Activated T-cell treated with anti-CD3 and anti-CD28 coated beads, Interleukin-2, amount 50 U/mL, for 4 hours (primary cell): ENCODE data around the gene SLC22A23. TPM values are rescaled to one million over a fixed set of nuclear protein-coding genes. Genes with fewer than 3 reads are reported as not detected.

Experiments
- ATAC-seq, 2 donors: fragments of 200-7000 bp; cut with Tn5 transposase; one replicate each; pipeline ENCODE4 v1.10.0; 2021
- DNase-seq: peaks from one replicate; pipeline ENCODE4 v3.0.0-alpha.2; 2020
- H3K27me3 Mint-ChIP-seq: one replicate; pipeline ENCODE4 v1.8.0; 2021; ENCODE audit warnings: low read depth, mixed read lengths
- H3K36me3 Mint-ChIP-seq: one replicate; pipeline ENCODE4 v1.8.0; 2022; ENCODE audit warnings: mixed read lengths; ENCODE audit not compliant: insufficient read depth
- H3K4me1 Mint-ChIP-seq: one replicate; pipeline ENCODE4 v1.8.0; 2021; ENCODE audit warnings: low read depth, mixed read lengths
- H3K4me3 Mint-ChIP-seq: one replicate; pipeline ENCODE4 v1.8.0; 2021; ENCODE audit warnings: mild to moderate bottlenecking, moderate library complexity, mixed read lengths
- H3K9me3 Mint-ChIP-seq: one replicate; pipeline ENCODE4 v1.8.0; 2021; ENCODE audit warnings: mixed read lengths
- total RNA-seq, 3 donors: library from RNA; stranded (reverse); gene quantifications; one replicate each; pipeline ENCODE4 v1.2.1, GENCODE V29; 2021

Gene SLC22A23
- total RNA-seq, 3 donors from 2014 or later: 0.50 to 1.2 (median 0.54) TPM

GRCh38 chr6:3308106-3308505 lies 148.7 kb downstream of the SLC22A23 start:
- Mint-ChIP-seq H3K4me1 (no peaks in the 10 kb centered on the region), H3K4me3 (no peak overlapping the region), H3K36me3 (peaks cover 12% of the 10 kb centered on the region), H3K27me3 (peaks cover 4% of the 10 kb centered on the region), H3K9me3 (peaks cover 6% of the 10 kb centered on the region)
- DNase-seq: no peak
- ATAC-seq: no peak

GRCh38 chr6:3307436-3307835 lies 149.4 kb downstream of the SLC22A23 start:
- H3K27me3 Mint-ChIP-seq: peaks cover 4% of the 10 kb centered on the region
- peaks cover 12% of the 10 kb centered on the region for H3K36me3 Mint-ChIP-seq
- H3K9me3 Mint-ChIP-seq: peaks cover 12% of the 10 kb centered on the region
- H3K4me3 Mint-ChIP-seq: no peak overlapping the region
- DNase-seq (no peak), ATAC-seq (no peak)
- H3K4me1 Mint-ChIP-seq: no peaks in the 10 kb centered on the region

GRCh38 chr6:3306848-3307247 lies 150.0 kb downstream of the SLC22A23 start:
- no peak for ATAC-seq
- Mint-ChIP-seq H3K9me3 (peaks cover 16% of the 10 kb centered on the region), H3K4me1 (no peaks in the 10 kb centered on the region), H3K4me3 (no peak overlapping the region), H3K27me3 (peaks cover 7% of the 10 kb centered on the region), H3K36me3 (peaks cover 14% of the 10 kb centered on the region)
- DNase-seq: no peak

DNA sequence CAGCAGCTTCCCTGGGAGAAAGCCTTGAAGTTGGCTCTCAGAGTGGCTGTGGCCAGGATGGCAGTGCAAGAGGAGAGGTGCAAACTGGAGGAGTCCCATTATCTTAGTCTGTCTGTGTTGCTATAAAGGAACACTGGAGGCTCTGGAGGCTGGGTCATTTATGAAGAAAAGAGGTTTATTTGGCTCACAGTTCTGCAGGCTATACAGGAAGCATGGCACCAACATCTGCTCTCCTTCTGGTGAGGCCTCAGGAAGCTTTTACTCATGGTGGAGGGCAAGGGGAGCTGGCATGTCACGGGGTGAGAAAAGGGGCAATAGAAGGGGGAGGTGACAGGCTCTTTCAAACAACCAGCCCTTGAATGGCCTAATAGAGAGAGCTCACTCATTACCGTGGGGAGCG lies 151.0 kb downstream of the SLC22A23 start:
- H3K4me1 Mint-ChIP-seq: no peaks in the 10 kb centered on the region
- peaks cover 16% of the 10 kb centered on the region for H3K9me3 Mint-ChIP-seq
- ATAC-seq (no peak), DNase-seq (no peak)
- H3K36me3 Mint-ChIP-seq: peaks cover 14% of the 10 kb centered on the region
- peaks cover 9% of the 10 kb centered on the region for H3K27me3 Mint-ChIP-seq
- no peak overlapping the region for H3K4me3 Mint-ChIP-seq

DNA sequence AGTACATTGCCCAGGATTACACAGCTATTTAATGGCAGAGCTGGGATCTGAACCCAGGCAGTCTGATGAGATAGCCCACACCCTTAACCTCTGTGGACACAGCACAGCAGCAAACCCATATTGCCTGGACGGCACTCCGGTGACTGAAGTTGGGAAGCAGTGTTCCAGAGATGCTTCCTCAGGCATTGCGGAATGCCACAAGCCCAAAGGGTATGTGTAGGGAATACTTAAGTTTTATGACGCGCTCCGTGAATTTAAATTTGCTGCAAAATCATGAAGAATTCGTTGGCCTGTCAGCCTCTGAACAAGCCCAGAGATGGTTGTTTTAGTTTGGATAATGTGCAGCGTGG lies 151.7 kb downstream of the SLC22A23 start:
- H3K9me3 Mint-ChIP-seq: peaks cover 16% of the 10 kb centered on the region
- H3K36me3 Mint-ChIP-seq: peaks cover 14% of the 10 kb centered on the region
- peaks cover 11% of the 10 kb centered on the region for H3K27me3 Mint-ChIP-seq
- no peaks in the 10 kb centered on the region for H3K4me1 Mint-ChIP-seq
- ATAC-seq (no peak), DNase-seq (no peak)
- no peak overlapping the region for H3K4me3 Mint-ChIP-seq

GRCh38 chr6:3304500-3305215 lies 152.2 kb downstream of the SLC22A23 start:
- DNase-seq: no peak
- no peak overlapping the region for H3K4me3 Mint-ChIP-seq
- H3K27me3 Mint-ChIP-seq: peaks cover 11% of the 10 kb centered on the region
- H3K9me3 Mint-ChIP-seq: peaks cover 16% of the 10 kb centered on the region
- peaks cover 14% of the 10 kb centered on the region for H3K36me3 Mint-ChIP-seq
- no peaks in the 10 kb centered on the region for H3K4me1 Mint-ChIP-seq
- ATAC-seq: no peak

DNA sequence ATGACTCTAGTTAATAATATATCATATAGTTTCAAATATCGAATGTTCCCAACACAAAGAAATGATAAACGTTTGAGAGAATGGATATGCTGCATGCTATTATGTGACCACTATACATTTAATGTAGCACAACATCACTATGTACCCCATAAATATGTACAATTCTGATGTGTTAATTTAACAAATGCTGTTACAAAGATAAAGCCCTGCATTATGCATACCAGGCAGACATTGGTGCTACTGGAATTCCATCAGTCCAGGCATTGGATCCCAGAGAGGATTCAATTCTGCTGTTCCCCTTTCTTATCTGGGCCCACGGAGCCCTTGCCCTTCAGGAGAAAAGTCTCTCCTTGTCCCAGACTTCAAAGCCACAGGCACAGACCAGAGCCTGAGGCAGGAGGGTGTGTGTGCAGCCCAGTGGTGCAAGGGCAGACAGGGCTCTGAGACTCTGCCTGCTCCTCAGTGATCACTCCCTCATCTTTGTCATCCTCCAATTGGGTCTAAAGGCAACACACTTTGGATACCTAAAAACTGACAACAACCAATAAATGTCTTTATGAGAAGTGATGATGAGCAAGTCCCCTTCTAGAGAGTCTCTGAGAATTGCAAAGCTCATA lies 152.9 kb downstream of the SLC22A23 start:
- Mint-ChIP-seq H3K9me3 (peaks cover 16% of the 10 kb centered on the region), H3K4me1 (no peaks in the 10 kb centered on the region), H3K36me3 (peaks cover 14% of the 10 kb centered on the region), H3K27me3 (peaks cover 11% of the 10 kb centered on the region), H3K4me3 (no peak overlapping the region)
- ATAC-seq (no peak), DNase-seq (no peak)

DNA sequence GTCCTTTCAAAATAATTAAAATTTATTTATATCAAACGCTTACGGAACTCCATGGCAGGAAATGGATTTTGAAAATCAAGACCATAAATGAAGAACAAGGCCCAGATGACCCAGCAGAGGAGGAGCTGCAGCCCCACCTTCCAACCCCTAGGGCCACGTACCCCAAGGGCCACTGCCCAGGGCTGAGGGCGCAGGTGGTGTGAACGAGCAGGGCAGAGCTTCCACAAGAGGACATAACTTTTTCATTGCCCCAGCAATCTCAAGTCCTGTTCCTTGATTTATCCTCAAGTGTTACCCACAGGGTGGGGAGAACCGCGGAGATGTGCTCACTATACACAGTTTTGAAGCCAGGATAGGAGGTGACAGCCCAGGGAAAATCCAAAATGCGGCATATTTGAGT lies 155.3 kb downstream of the SLC22A23 start:
- no peak for ATAC-seq
- Mint-ChIP-seq H3K36me3 (peaks cover 12% of the 10 kb centered on the region), H3K9me3 (peaks cover 16% of the 10 kb centered on the region), H3K27me3 (peaks cover 15% of the 10 kb centered on the region), H3K4me1 (no peaks in the 10 kb centered on the region), H3K4me3 (no peak overlapping the region)
- DNase-seq: no peak

GRCh38 chr6:3299221-3299620 lies 157.6 kb downstream of the SLC22A23 start:
- Mint-ChIP-seq H3K9me3 (peaks cover 10% of the 10 kb centered on the region), H3K27me3 (peaks cover 16% of the 10 kb centered on the region), H3K36me3 (peaks cover 3% of the 10 kb centered on the region), H3K4me1 (no peaks in the 10 kb centered on the region), H3K4me3 (no peak overlapping the region)
- ATAC-seq (no peak), DNase-seq (no peak)

GRCh38 chr6:3297909-3298308 lies 158.9 kb downstream of the SLC22A23 start:
- no peaks in the 10 kb centered on the region for H3K4me1 Mint-ChIP-seq
- H3K36me3 Mint-ChIP-seq: peaks cover 2% of the 10 kb centered on the region
- DNase-seq (no peak), ATAC-seq (no peak)
- H3K9me3 Mint-ChIP-seq: peaks cover 9% of the 10 kb centered on the region
- H3K4me3 Mint-ChIP-seq: no peak overlapping the region
- peaks cover 14% of the 10 kb centered on the region for H3K27me3 Mint-ChIP-seq

- H3K4me1 Mint-ChIP-seq: no peaks in the 10 kb centered on the region
- no peaks in the 10 kb centered on the region for H3K36me3 Mint-ChIP-seq
- ATAC-seq: no peak
- no peaks in the 10 kb centered on the region for H3K9me3 Mint-ChIP-seq
- no peak for DNase-seq
- peaks cover 11% of the 10 kb centered on the region for H3K27me3 Mint-ChIP-seq
- no peak overlapping the region for H3K4me3 Mint-ChIP-seq
Observed at GRCh38 chr6:3297006-3297405, 159.8 kb downstream of the SLC22A23 start.

DNA sequence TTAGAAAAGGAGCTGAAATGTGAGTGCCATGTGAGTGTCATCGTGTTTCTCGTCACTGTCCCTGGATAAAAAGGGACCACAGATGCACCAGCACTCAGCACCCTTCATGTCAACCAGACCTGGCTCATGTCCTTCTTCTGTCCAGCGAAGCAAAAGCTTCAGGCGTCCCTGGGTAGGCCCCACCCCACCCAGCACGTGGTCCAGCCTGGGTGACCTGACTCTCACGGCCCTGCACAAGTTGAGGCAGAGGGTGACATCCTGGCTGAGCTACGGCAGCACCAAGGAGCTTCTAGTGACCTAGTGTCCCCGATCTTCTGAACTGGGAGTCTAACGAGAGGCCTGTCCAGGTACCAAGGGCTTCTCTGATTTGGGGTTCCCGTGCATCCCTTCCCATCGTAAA lies 160.3 kb downstream of the SLC22A23 start:
- Mint-ChIP-seq H3K36me3 (no peaks in the 10 kb centered on the region), H3K4me1 (no peaks in the 10 kb centered on the region), H3K27me3 (peaks cover 10% of the 10 kb centered on the region), H3K4me3 (no peak overlapping the region), H3K9me3 (no peaks in the 10 kb centered on the region)
- no peak for DNase-seq
- ATAC-seq: no peak

DNA sequence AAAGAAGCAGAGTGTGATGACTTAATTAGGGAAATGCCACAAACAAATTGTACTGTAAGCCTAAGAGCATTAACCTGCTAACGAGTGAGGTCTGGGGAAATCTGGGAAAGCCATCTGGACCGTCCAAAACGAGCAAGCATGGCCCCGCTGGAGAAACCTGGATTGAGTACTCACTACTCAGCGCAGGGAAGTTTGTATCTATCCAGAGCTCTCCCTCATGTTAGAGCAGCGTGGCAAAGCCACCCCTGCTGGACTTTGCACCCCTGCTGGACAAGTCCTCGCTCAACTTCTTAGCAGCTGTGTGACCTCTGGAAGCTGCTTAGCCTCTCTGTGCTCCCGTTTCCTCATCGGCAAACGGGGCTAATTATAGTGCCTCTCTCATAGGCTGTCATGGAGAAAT lies 160.8 kb downstream of the SLC22A23 start:
- H3K9me3 Mint-ChIP-seq: no peaks in the 10 kb centered on the region
- ATAC-seq (no peak), DNase-seq (no peak)
- H3K4me3 Mint-ChIP-seq: no peak overlapping the region
- peaks cover 9% of the 10 kb centered on the region for H3K27me3 Mint-ChIP-seq
- no peaks in the 10 kb centered on the region for H3K4me1 Mint-ChIP-seq
- no peaks in the 10 kb centered on the region for H3K36me3 Mint-ChIP-seq

- Mint-ChIP-seq H3K4me3 (no peak overlapping the region), H3K9me3 (no peaks in the 10 kb centered on the region), H3K4me1 (no peaks in the 10 kb centered on the region), H3K27me3 (peaks cover 8% of the 10 kb centered on the region), H3K36me3 (no peaks in the 10 kb centered on the region)
- ATAC-seq (no peak), DNase-seq (no peak)
Observed at GRCh38 chr6:3294921-3295871, 161.7 kb downstream of the SLC22A23 start.
